GM18870 (cell line): ENCODE data around the gene MRAP.

Experiments
- ATAC-seq: cut with Tn5 transposase; IDR thresholded peaks from one replicate; pipeline ENCODE4 v1.9.1; 2021; ENCODE audit warnings: moderate library complexity; ENCODE audit not compliant: unreplicated experiment

The MRAP gene

GRCh38 chr21:32321480-32321879 lies 22.8 kb downstream of the MRAP start:
- no peak for ATAC-seq

- no peak for ATAC-seq
These were observed 23.4 kb downstream of the MRAP start for GRCh38 chr21:32322103-32322502.

GRCh38 chr21:32322676-32323075 lies 24.0 kb downstream of the MRAP start:
- ATAC-seq: no peak

GRCh38 chr21:32325706-32326105 lies 27.1 kb downstream of the MRAP start:
- ATAC-seq: no peak

- ATAC-seq: no peak
These were observed 29.9 kb downstream of the MRAP start for GRCh38 chr21:32328595-32328994.

- no peak for ATAC-seq
These were observed 30.7 kb downstream of the MRAP start for GRCh38 chr21:32329331-32329730.

GRCh38 chr21:32329776-32330175 lies 31.1 kb downstream of the MRAP start:
- ATAC-seq: no peak

- ATAC-seq: no peak
These were observed 32.2 kb downstream of the MRAP start for GRCh38 chr21:32330784-32331311.

GRCh38 chr21:32331444-32332305 lies 33.0 kb downstream of the MRAP start:
- no peak for ATAC-seq

- ATAC-seq: no peak
These were observed 33.9 kb downstream of the MRAP start for GRCh38 chr21:32332463-32332951.

- ATAC-seq: no peak
These were observed 35.5 kb downstream of the MRAP start for GRCh38 chr21:32333953-32334673.

GRCh38 chr21:32334980-32335531 lies 36.4 kb downstream of the MRAP start:
- no peak for ATAC-seq

GRCh38 chr21:32335601-32336575 lies 37.2 kb downstream of the MRAP start:
- no peak for ATAC-seq

GRCh38 chr21:32336711-32337110 lies 38.1 kb downstream of the MRAP start:
- ATAC-seq: no peak

GRCh38 chr21:32337206-32337605 lies 38.6 kb downstream of the MRAP start:
- ATAC-seq: no peak

GRCh38 chr21:32338209-32338921 lies 39.7 kb downstream of the MRAP start:
- ATAC-seq: no peak

GRCh38 chr21:32340863-32341848 lies 42.5 kb downstream of the MRAP start:
- ATAC-seq: no peak

- no peak for ATAC-seq
These were observed 48.3 kb downstream of the MRAP start for GRCh38 chr21:32346951-32347350.
